22Rv1 (cell line): ENCODE measurements around the gene METTL4.
"Not testable (repeated sequence)": the region's sequence is repeated elsewhere in the genome, so short reads cannot be mapped to it uniquely, and the experiment has no call there.

Experiments used
- H3K27ac ChIP-seq: fragments of 450-650 bp; 2 replicates; pipeline ENCODE4 v1.5.1; 2017
- ZFX ChIP-seq: fragments of 450-650 bp; IDR thresholded peaks from 2 replicates; pipeline ENCODE4 v1.6.1; 2017; ENCODE audit warnings: antibody characterized with exemption, borderline replicate concordance
- TF ChIP-seq, protein P1 (sequence below): fragments of 450-650 bp; IDR thresholded peaks from 2 replicates; pipeline ENCODE4 v1.5.1; 2017; ENCODE audit warnings: mild to moderate bottlenecking

METTL4 gene

DNA sequence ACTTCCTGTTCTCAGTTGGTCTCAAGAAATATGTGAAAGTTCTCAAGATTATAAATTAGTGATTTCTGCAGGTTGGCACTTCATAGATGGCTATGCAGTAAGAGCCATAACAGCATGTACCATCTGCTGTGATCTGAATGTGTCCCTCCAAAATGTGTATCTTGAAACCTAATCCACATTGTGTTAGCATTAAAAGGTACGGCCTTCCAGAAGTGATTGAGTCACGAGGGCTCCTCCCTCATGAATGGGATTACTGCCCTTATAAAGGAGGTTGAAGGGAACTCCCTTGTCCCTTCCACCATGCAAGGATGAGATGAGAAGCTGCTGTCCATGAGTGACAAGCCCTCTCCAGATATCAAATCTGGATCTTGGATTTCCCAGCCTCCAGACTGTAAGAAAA is 45.0 kb downstream of the METTL4 start:
- no peak for TF ChIP-seq ZFX
- TF ChIP-seq, protein P1, sequence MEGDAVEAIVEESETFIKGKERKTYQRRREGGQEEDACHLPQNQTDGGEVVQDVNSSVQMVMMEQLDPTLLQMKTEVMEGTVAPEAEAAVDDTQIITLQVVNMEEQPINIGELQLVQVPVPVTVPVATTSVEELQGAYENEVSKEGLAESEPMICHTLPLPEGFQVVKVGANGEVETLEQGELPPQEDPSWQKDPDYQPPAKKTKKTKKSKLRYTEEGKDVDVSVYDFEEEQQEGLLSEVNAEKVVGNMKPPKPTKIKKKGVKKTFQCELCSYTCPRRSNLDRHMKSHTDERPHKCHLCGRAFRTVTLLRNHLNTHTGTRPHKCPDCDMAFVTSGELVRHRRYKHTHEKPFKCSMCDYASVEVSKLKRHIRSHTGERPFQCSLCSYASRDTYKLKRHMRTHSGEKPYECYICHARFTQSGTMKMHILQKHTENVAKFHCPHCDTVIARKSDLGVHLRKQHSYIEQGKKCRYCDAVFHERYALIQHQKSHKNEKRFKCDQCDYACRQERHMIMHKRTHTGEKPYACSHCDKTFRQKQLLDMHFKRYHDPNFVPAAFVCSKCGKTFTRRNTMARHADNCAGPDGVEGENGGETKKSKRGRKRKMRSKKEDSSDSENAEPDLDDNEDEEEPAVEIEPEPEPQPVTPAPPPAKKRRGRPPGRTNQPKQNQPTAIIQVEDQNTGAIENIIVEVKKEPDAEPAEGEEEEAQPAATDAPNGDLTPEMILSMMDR: no peak
- no peak overlapping the region for H3K27ac ChIP-seq

DNA sequence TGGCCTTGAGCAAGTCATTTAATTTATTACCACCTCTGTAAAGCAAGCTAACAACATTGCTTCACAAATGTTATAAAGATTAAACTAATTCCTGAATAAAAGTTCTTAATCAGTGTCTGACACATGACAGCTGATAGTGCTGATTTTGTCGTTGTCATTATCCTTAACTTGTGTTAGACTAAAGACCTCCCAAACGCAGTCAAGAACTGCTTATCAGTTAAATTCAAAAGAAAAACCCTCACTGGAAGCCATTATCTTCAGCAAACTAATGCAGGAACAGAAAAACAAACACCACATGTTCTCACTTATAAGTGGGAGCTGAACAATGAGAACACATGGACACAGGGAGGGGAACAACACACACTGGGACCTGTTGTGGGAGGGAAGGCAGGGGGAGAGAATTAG is 46.5 kb downstream of the METTL4 start:
- not testable (repeated sequence) for H3K27ac ChIP-seq

DNA sequence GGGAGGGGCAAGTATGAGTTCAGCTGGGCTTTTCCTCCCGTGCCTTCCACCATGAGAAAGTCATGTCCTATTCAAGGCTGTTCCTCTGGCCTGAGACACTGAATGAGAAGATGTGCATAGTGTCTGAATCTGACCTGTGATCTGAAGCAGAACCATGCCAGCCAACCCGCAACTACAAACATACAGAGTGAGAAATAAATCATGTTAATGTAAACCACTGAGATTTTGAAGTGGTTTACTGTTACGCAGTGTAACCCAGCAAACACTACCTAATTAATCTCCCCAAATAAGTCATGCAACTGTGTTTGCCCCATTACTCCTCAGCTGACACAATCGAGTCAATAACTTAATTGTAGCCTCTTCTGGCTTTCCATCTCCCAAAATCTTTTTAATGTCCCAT is 49.2 kb downstream of the METTL4 start:
- TF ChIP-seq, protein P1: no peak
- no peak for TF ChIP-seq ZFX
- H3K27ac ChIP-seq: no peak overlapping the region

DNA sequence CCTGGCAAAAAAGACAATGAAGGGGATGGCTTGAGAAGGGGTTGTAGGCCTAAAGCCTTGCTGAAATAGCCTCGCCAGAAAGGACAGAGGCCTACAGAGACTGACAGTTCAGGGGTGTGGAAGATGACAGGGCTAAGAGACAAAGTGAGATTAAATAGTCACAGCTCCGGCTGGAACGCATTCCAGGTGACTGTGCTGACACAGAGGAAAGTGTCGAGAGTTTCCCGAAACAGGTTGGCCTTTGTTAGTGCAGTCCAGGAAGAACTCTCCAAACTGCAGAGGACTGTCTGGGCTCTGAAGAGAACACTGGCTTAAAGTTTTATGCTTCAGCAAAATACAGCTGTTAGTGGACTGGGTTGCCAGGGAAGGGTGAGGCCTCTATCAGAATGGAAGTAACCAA is 52.8 kb downstream of the METTL4 start:
- no peak for TF ChIP-seq ZFX
- TF ChIP-seq, protein P1: no peak

DNA sequence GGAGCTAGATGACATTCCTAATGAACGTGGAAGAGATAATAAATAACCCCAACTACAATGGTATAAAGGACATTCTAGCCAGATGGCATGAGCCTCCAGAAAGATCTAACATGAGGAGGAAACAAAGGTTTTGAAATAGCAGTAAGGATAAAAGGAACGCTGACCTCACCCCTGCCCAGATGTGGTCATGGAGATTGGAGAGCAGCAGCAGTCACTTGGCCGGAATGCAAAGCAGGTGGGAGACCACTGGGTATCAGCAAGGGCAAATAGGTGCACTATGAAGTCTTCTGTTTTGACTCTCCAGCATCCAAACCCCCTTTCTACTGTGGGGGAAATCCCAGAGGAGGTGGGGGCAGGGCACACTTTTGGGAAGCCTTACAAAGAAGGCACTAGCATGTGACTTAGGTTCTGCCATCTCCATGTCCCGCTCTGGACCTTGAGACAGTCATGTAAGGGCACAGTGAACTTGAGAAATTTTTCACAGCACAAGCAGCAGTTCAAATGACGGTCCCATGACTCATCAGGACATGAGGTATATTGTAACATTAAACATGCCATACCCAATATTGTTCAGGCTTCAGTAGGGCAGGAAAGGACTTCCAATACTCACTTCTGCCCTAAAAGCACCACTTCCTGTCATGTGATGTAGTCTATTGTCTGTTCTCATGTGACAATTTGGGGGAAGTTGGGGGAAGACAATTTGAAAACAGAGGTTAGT is 55.2 kb downstream of the METTL4 start:
- TF ChIP-seq, protein P1: no peak
- TF ChIP-seq ZFX: no peak
- no peak overlapping the region for H3K27ac ChIP-seq

More for the DNA sequence above, 52.8 kb downstream of the METTL4 start:
- H3K27ac ChIP-seq: no peak overlapping the region

DNA sequence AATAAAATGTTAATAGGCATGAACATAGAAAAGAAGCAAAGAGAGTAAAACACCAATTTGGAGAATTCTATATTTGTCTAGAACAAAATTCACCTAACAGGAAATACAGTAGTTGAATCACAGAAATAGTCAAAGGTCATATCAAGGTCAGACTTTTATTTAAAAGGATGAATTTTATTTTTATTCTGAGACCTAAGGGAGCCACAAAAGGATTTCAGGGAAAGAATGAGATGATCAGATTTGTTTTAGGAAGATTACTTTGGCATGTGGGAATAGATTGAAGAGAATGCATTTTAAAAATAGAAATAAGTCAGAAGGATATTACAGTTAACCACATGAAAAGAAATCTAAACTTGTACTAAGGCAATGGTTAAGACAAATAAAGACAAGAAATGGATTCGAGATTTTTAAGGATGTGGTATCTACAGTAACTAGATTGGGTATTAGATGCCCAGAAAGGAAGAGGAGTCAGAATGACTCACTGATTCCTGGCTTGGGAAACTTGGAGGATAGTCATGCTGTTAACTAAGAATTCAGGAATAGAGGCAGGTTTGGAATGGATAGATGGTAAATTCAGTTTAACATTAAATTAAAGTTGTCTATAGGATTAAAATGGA is 56.0 kb downstream of the METTL4 start:
- no peak overlapping the region for H3K27ac ChIP-seq
- TF ChIP-seq, protein P1: no peak
- no peak for TF ChIP-seq ZFX

DNA sequence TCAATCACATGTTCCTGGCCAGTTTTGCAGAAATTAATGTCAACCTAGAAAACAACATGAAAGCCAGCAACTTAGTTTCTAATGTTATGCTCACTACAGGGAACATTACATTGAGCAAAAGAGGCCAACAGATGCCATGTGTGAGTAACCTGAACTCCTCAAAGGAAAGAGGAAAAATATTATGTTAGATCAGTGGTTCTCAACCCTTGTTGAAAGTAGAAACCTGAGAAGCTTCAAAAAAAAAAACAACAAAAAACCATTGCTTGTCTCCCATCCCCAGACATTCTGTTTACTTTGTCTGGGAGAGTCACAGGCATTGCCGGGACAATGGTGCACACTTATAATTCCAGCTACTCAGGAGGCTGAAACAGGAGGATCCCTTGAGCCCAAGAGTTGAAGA is 57.7 kb downstream of the METTL4 start:
- TF ChIP-seq, protein P1: no peak
- no peak for TF ChIP-seq ZFX
- no peak overlapping the region for H3K27ac ChIP-seq

DNA sequence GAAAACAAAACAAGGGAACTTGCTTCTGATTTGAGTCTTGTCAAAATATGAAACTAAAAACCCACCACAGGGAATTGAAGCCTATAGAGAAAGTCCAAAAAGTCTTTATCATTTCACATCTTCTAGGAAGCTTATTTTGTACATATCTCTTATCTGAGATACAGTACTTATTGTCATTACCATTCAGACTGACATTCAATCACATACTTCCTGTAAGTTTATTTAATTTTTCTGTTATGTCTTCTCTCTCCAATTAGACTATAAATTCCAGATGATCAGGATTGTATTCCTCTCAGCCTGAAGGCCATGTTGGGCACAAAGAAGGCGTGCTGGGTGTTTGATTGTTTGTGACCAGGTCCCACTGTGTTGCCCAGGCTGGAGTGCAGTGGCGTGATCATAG is 59.2 kb downstream of the METTL4 start:
- TF ChIP-seq ZFX: no peak
- TF ChIP-seq, protein P1: no peak

More for the DNA sequence above, 59.2 kb downstream of the METTL4 start:
- H3K27ac ChIP-seq: no peak overlapping the region
